ENCODE data around the gene SEMA4G.

Gene SEMA4G

GRCh38 chr10:100980311-100980710 lies 11.0 kb downstream of the SEMA4G start:
- Histone ChIP-seq H3K36me3 (ENCODE audit: control insufficient read depth, insufficient read depth, low read length) (peaks cover 6% of the 10 kb centered on the region; the same call in 1 of the 2 replicates), H3K4me3 (ENCODE audit: low read length) (no peak overlapping the region), H3K4me1 (ENCODE audit: control insufficient read depth, insufficient read depth, low read length) (no peaks in the 10 kb centered on the region), H3K27ac (ENCODE audit: low read length) (no peak overlapping the region), H3K27me3 (ENCODE audit: control insufficient read depth, insufficient read depth, low read length) (no peaks in the 10 kb centered on the region), H3K9me3 (ENCODE audit: control insufficient read depth, insufficient read depth, low read length) (no peaks in the 10 kb centered on the region)
- no peak for DNase-seq (ENCODE audit: low read depth, low spot score)
- no CpG with 5 or more reads among the region's 2 CpGs for WGBS (ENCODE audit: insufficient coverage, insufficient read length)

GRCh38 chr10:100980711-100981110 lies 11.4 kb downstream of the SEMA4G start:
- H3K9me3 ChIP-seq (ENCODE audit: control insufficient read depth, insufficient read depth, low read length), result no peaks in the 10 kb centered on the region
- H3K27me3 ChIP-seq (ENCODE audit: control insufficient read depth, insufficient read depth, low read length), result no peaks in the 10 kb centered on the region
- peaks cover 6% of the 10 kb centered on the region; the same call in 1 of the 2 replicates for H3K36me3 ChIP-seq (ENCODE audit: control insufficient read depth, insufficient read depth, low read length)
- no peak overlapping the region for H3K4me3 ChIP-seq (ENCODE audit: low read length)
- no CpG with 5 or more reads among the region's 7 CpGs for WGBS (ENCODE audit: insufficient coverage, insufficient read length)
- H3K27ac ChIP-seq (ENCODE audit: low read length), result no peak overlapping the region
- no peak for DNase-seq (ENCODE audit: low read depth, low spot score)
- H3K4me1 ChIP-seq (ENCODE audit: control insufficient read depth, insufficient read depth, low read length), result no peaks in the 10 kb centered on the region

GRCh38 chr10:100981178-100981772 lies 12.0 kb downstream of the SEMA4G start:
- H3K27me3 ChIP-seq (ENCODE audit: control insufficient read depth, insufficient read depth, low read length), result no peaks in the 10 kb centered on the region
- no peaks in the 10 kb centered on the region for H3K4me1 ChIP-seq (ENCODE audit: control insufficient read depth, insufficient read depth, low read length)
- H3K36me3 ChIP-seq (ENCODE audit: control insufficient read depth, insufficient read depth, low read length), result peaks cover 6% of the 10 kb centered on the region; the same call in 1 of the 2 replicates
- no peak overlapping the region for H3K4me3 ChIP-seq (ENCODE audit: low read length)
- no peak for DNase-seq (ENCODE audit: low read depth, low spot score)
- no peak overlapping the region for H3K27ac ChIP-seq (ENCODE audit: low read length)
- no peaks in the 10 kb centered on the region for H3K9me3 ChIP-seq (ENCODE audit: control insufficient read depth, insufficient read depth, low read length)
- no CpG with 5 or more reads among the region's 5 CpGs for WGBS (ENCODE audit: insufficient coverage, insufficient read length)

- H3K27ac ChIP-seq (ENCODE audit: low read length), result no peak overlapping the region
- H3K4me1 ChIP-seq (ENCODE audit: control insufficient read depth, insufficient read depth, low read length), result 0 out of 2 replicates have a peak, but pooled peaks cover 2% of the 10 kb centered on the region
- H3K36me3 ChIP-seq (ENCODE audit: control insufficient read depth, insufficient read depth, low read length), result peaks cover 6% of the 10 kb centered on the region; the same call in 1 of the 2 replicates
- no CpG with 5 or more reads among the region's 24 CpGs for WGBS (ENCODE audit: insufficient coverage, insufficient read length)
- H3K27me3 ChIP-seq (ENCODE audit: control insufficient read depth, insufficient read depth, low read length), result no peaks in the 10 kb centered on the region
- no peaks in the 10 kb centered on the region for H3K9me3 ChIP-seq (ENCODE audit: control insufficient read depth, insufficient read depth, low read length)
- H3K4me3 ChIP-seq (ENCODE audit: low read length), result no peak overlapping the region
- no peak for DNase-seq (ENCODE audit: low read depth, low spot score)
These were observed 13.9 kb downstream of the SEMA4G start for GRCh38 chr10:100982916-100983830.

GRCh38 chr10:100983868-100984671 lies 14.8 kb downstream of the SEMA4G start:
- H3K36me3 ChIP-seq (ENCODE audit: control insufficient read depth, insufficient read depth, low read length), result peaks cover 9% of the 10 kb centered on the region
- no peak for DNase-seq (ENCODE audit: low read depth, low spot score)
- H3K27me3 ChIP-seq (ENCODE audit: control insufficient read depth, insufficient read depth, low read length), result no peaks in the 10 kb centered on the region
- WGBS (ENCODE audit: insufficient coverage, insufficient read length), result no CpG with 5 or more reads among the region's 13 CpGs
- peaks cover 4% of the 10 kb centered on the region; the same call in 1 of the 2 replicates for H3K4me1 ChIP-seq (ENCODE audit: control insufficient read depth, insufficient read depth, low read length)
- no peaks in the 10 kb centered on the region for H3K9me3 ChIP-seq (ENCODE audit: control insufficient read depth, insufficient read depth, low read length)
- H3K27ac ChIP-seq (ENCODE audit: low read length), result no peak overlapping the region
- H3K4me3 ChIP-seq (ENCODE audit: low read length), result no peak overlapping the region

- no peak for DNase-seq (ENCODE audit: low read depth, low spot score)
- no CpG with 5 or more reads among the region's 2 CpGs for WGBS (ENCODE audit: insufficient coverage, insufficient read length)
These were observed 15.4 kb downstream of the SEMA4G start for GRCh38 chr10:100984672-100985177.

GRCh38 chr10:100985336-100985735 lies 16.0 kb downstream of the SEMA4G start:
- no peaks in the 10 kb centered on the region for H3K9me3 ChIP-seq (ENCODE audit: control insufficient read depth, insufficient read depth, low read length)
- peaks cover 11% of the 10 kb centered on the region for H3K36me3 ChIP-seq (ENCODE audit: control insufficient read depth, insufficient read depth, low read length)
- H3K27me3 ChIP-seq (ENCODE audit: control insufficient read depth, insufficient read depth, low read length), result no peaks in the 10 kb centered on the region
- no CpG with 5 or more reads among the region's 5 CpGs for WGBS (ENCODE audit: insufficient coverage, insufficient read length)
- H3K4me1 ChIP-seq (ENCODE audit: control insufficient read depth, insufficient read depth, low read length), result peaks cover 4% of the 10 kb centered on the region; the same call in 1 of the 2 replicates
- H3K27ac ChIP-seq (ENCODE audit: low read length), result no peak overlapping the region
- no peak for DNase-seq (ENCODE audit: low read depth, low spot score)
- no peak overlapping the region for H3K4me3 ChIP-seq (ENCODE audit: low read length)

More at GRCh38 chr10:100984672-100985177, 15.4 kb downstream of the SEMA4G start:
- Histone ChIP-seq H3K4me1 (ENCODE audit: control insufficient read depth, insufficient read depth, low read length) (peaks cover 4% of the 10 kb centered on the region; the same call in 1 of the 2 replicates), H3K4me3 (ENCODE audit: low read length) (no peak overlapping the region), H3K27me3 (ENCODE audit: control insufficient read depth, insufficient read depth, low read length) (no peaks in the 10 kb centered on the region), H3K27ac (ENCODE audit: low read length) (no peak overlapping the region), H3K36me3 (ENCODE audit: control insufficient read depth, insufficient read depth, low read length) (peaks cover 14% of the 10 kb centered on the region), H3K9me3 (ENCODE audit: control insufficient read depth, insufficient read depth, low read length) (no peaks in the 10 kb centered on the region)

GRCh38 chr10:100986623-100986951 lies 17.3 kb downstream of the SEMA4G start:
- Histone ChIP-seq H3K36me3 (ENCODE audit: control insufficient read depth, insufficient read depth, low read length) (peaks cover 23% of the 10 kb centered on the region), H3K27ac (ENCODE audit: low read length) (no peak overlapping the region)
- WGBS (ENCODE audit: insufficient coverage, insufficient read length), result no CpG with 5 or more reads among the region's 17 CpGs

GRCh38 chr10:100986952-100987684 lies 17.8 kb downstream of the SEMA4G start, which contains the start of the genes MRPL43 and TWNK:
Gene MRPL43 (minus strand): TSS chr10:100987497. CDS start chr10:100987443, 54 bp downstream.
Gene TWNK (plus strand): TSS chr10:100987543. CDS start chr10:100988211, 668 bp downstream.
- no peak for DNase-seq (ENCODE audit: low read depth, low spot score)
- no CpG with 5 or more reads among the region's 75 CpGs for WGBS (ENCODE audit: insufficient coverage, insufficient read length)

More at GRCh38 chr10:100986623-100986951, 17.3 kb downstream of the SEMA4G start:
- Histone ChIP-seq H3K9me3 (ENCODE audit: control insufficient read depth, insufficient read depth, low read length) (no peaks in the 10 kb centered on the region), H3K27me3 (ENCODE audit: control insufficient read depth, insufficient read depth, low read length) (no peaks in the 10 kb centered on the region), H3K4me1 (ENCODE audit: control insufficient read depth, insufficient read depth, low read length) (peaks cover 4% of the 10 kb centered on the region; the same call in 1 of the 2 replicates), H3K4me3 (ENCODE audit: low read length) (peak overlapping the region; percentile 84)
- DNase-seq (ENCODE audit: low read depth, low spot score), result no peak

More at GRCh38 chr10:100986952-100987684, 17.8 kb downstream of the SEMA4G start, which contains the start of the genes MRPL43 and TWNK:
- Histone ChIP-seq H3K4me1 (ENCODE audit: control insufficient read depth, insufficient read depth, low read length) (peaks cover 4% of the 10 kb centered on the region; the same call in 1 of the 2 replicates), H3K9me3 (ENCODE audit: control insufficient read depth, insufficient read depth, low read length) (no peaks in the 10 kb centered on the region), H3K4me3 (ENCODE audit: low read length) (peak within 1 kb of the TSS; percentile 84), H3K36me3 (ENCODE audit: control insufficient read depth, insufficient read depth, low read length) (peaks cover 23% of the 10 kb centered on the region), H3K27me3 (ENCODE audit: control insufficient read depth, insufficient read depth, low read length) (no peaks in the 10 kb centered on the region), H3K27ac (ENCODE audit: low read length) (no peak within 1 kb of the TSS)
